Measurements from ENCODE around the gene PCDHA5. TPM values are rescaled to one million over a fixed set of nuclear protein-coding genes. Genes with fewer than 3 reads are reported as not detected.
"Not testable (repeated sequence)": the region's sequence is repeated elsewhere in the genome, so short reads cannot be mapped to it uniquely, and the experiment has no call there.

The PCDHA5 gene
- total RNA-seq, 1 experiment from 2014 or later = 0.33 TPM

DNA sequence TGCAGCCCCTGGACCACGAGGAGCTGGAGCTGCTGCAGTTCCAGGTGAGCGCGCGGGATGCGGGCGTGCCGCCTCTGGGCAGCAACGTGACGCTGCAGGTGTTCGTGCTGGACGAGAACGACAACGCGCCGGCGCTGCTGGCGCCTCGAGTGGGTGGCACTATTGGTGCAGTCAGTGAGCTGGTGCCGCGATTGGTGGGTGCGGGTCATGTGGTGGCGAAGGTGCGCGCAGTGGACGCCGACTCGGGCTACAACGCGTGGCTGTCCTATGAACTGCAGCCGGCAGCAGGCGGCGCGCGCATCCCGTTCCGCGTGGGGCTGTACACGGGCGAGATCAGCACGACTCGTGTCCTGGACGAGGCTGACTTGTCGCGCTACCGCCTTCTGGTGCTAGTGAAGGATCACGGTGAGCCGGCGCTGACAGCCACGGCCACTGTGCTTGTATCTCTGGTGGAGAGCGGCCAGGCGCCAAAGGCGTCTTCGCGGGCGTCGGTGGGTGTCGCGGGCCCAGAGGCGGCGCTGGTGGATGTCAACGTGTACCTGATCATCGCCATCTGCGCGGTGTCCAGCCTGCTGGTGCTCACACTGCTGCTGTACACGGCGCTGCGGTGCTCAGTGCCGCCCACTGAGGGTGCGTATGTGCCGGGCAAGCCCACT is 33.4 kb upstream of the PCDHA5 start:
- H3K14ac ChIP-seq (ENCODE audit: insufficient read depth, low read length); H3K79me2 ChIP-seq (ENCODE audit: insufficient read depth, low read length); H3K27me3 Mint-ChIP-seq (ENCODE audit: low read depth); H3K27me3 ChIP-seq (ENCODE audit: insufficient read depth, low read length); H4K20me1 ChIP-seq (ENCODE audit: control insufficient read depth, insufficient read depth, insufficient read length); H3K4ac ChIP-seq (ENCODE audit: low read depth, low read length); DNase-seq; H3K79me1 ChIP-seq (ENCODE audit: insufficient read depth, low read depth, low read length, poor library complexity, severe bottlenecking); H3K4me1 ChIP-seq (ENCODE audit: insufficient read depth, low read length); H2BK120ac ChIP-seq (ENCODE audit: low read depth, low read length, poor library complexity, severe bottlenecking); H3K23ac ChIP-seq (ENCODE audit: insufficient read length, low read depth, low read length); H4K91ac ChIP-seq (ENCODE audit: insufficient read length, low read depth, low read length); H2BK12ac ChIP-seq (ENCODE audit: insufficient read length, low read depth, low read length); H2AK5ac ChIP-seq (ENCODE audit: insufficient read length, low read length); H3T11ph ChIP-seq (ENCODE audit: low read length); H2BK20ac ChIP-seq (ENCODE audit: low read depth, low read length, poor library complexity, severe bottlenecking); H3K56ac ChIP-seq (ENCODE audit: insufficient read length, low read depth, low read length); H3K9me3 ChIP-seq (ENCODE audit: control insufficient read depth, low read depth, low read length); H3K27ac ChIP-seq (ENCODE audit: insufficient read length, low read depth, low read length); H3K4me3 Mint-ChIP-seq; H3K18ac ChIP-seq (ENCODE audit: insufficient read length, low read depth, low read length); H2AFZ ChIP-seq (ENCODE audit: low read length); H2BK15ac ChIP-seq (ENCODE audit: low read depth, low read length); H3K23me2 ChIP-seq (ENCODE audit: insufficient read length, low read depth, low read length, poor library complexity, severe bottlenecking); H3K4me2 ChIP-seq (ENCODE audit: insufficient read depth, insufficient read length, low read length); H2BK5ac ChIP-seq (ENCODE audit: insufficient read length, low read length); H3K4me1 Mint-ChIP-seq; H3K9ac ChIP-seq (ENCODE audit: extremely low read depth, insufficient read length, low read length); H4K5ac ChIP-seq (ENCODE audit: insufficient read length, low read depth, low read length); H3K27ac Mint-ChIP-seq; H4K8ac ChIP-seq (replicated peaks; ENCODE audit: insufficient read length, low read depth, low read length): not testable (repeated sequence)
- no CpG with 5 or more reads among the region's 70 CpGs for WGBS (ENCODE audit: extremely low coverage, insufficient read length, low lambda C conversion rate)
- Mint-ChIP-seq H3K36me3 (ENCODE audit: insufficient read depth in 1 of 3, low read depth in 3 of 3) (peaks cover 11 to 19% (median 13%) of the 10 kb centered on the region in 3 experiments), H3K9me3 (peaks cover 66 to 70% of the 10 kb centered on the region in 2 experiments)

Data from H9 (cell line).